ENCODE data around the gene NPR2. TPM values are rescaled to one million over a fixed set of nuclear protein-coding genes. Genes with fewer than 3 reads are reported as not detected.

The NPR2 gene
- total RNA-seq, 1 experiment from 2014 or later, result 18.8 TPM

DNA sequence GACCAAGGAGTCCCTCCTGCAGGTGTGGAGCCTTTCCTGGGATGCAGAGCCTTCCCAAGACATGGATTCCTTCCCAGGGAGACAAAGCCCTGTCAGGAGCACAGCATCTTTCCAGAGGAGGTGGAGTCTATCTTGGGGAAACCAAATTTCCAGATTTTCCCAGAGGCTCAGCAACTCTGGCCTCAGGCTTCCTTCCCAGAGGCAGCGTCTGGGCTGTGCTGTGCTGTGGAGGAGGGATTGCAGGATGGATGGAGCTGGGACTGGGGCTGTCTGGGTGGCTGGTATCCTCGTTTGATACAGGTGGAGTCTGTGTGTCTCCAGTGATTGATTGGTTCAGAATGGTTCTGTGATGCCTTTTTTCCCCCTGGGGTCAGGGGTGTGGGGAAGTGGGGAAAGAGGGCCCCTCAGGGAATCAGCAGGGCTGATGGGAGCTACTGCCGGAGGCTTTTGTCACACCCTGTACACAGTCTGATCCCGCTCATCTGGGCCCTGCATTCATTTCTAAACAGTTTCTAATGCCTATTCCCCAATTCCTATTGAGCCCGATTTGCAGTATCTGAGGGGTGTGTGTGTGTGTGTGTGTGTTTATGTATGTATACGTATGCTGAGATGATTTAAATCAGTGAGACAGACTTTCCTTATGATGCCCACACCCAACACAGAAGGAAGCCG is 62.8 kb downstream of the NPR2 start (continued):
- no peak for TF ChIP-seq YY1 (IDR thresholded peaks at IDR 0.05; ENCODE audit: extremely low read depth, insufficient replicate concordance, low read depth, low read length)
- TF ChIP-seq ZFX (IDR thresholded peaks at IDR 0.05), result no peak
- TF ChIP-seq, protein P1, sequence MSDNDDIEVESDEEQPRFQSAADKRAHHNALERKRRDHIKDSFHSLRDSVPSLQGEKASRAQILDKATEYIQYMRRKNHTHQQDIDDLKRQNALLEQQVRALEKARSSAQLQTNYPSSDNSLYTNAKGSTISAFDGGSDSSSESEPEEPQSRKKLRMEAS (IDR thresholded peaks at IDR 0.05), result no peak
- TF ChIP-seq EZH2phosphoT487 (IDR thresholded peaks at IDR 0.05; ENCODE audit: borderline replicate concordance), result no peak
- no peak for TF ChIP-seq RAD21 (IDR thresholded peaks at IDR 0.05; ENCODE audit: low read depth)
- no peak for TF ChIP-seq CBX3 (IDR thresholded peaks at IDR 0.05; ENCODE audit: low read depth)

DNA sequence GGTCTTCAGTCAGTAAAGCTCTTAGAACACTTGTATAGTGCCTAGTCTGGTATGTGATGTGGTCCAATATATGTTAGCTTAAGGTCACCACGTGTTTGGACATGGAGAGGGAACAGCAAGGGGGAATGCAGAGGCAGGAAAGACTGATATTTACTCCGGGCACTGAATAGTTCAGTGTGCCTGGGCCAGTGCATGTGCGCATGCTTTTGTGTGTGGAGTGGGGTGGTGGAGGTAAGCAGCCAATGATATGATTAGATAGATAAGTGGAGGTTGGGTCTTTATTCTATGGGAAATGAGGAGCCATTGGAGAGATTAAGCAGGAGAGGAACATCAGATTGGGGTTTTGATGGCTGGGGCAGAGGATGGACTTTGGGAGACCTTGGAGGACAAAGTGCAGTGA is 64.8 kb downstream of the NPR2 start:
- ChIA-PET POLR2A (no interaction called here), CTCF (interaction anchor here (1.6 kb wide), 1 partner anchor 26 kb away, joined by 5 read pairs; no protein-coding TSS in a partner anchor), RAD21 (ENCODE audit: low non-redundant PET in 1 of 2, low total read pairs in 2 of 2, uncharacterized antibody in 2 of 2, unreplicated experiment in 2 of 2) (no interaction called here)
- intact Hi-C loops (cut with micrococcal nuclease), result no loop called here
- no peak overlapping the region for H3K9ac ChIP-seq (ENCODE audit: low read length)
- H3K36me3 ChIP-seq (ENCODE audit: control insufficient read depth in 1 of 2, insufficient read depth in 2 of 2, low read length in 2 of 2), result no peaks in the 10 kb centered on the region
- peaks cover 3% of the 10 kb centered on the region; the same call in 1 of the 2 replicates for H3K27me3 ChIP-seq (ENCODE audit: insufficient read depth, low read length)
- H3K4me2 ChIP-seq (ENCODE audit: low read length), result no peak overlapping the region
- H3K27ac ChIP-seq (ENCODE audit: low read depth, low read length), result no peak overlapping the region
- ATAC-seq, result no peak
- H3K4me1 ChIP-seq (ENCODE audit: control insufficient read depth in 1 of 2, insufficient read depth in 2 of 2, low read length in 2 of 2), result no peaks in the 10 kb centered on the region
- H3K9me3 ChIP-seq (ENCODE audit: control insufficient read depth in 1 of 2, insufficient read depth in 1 of 2, low read depth in 1 of 2, low read length in 2 of 2), result no peaks in the 10 kb centered on the region
- no peak overlapping the region for H2AFZ ChIP-seq (ENCODE audit: low read depth, low read length, poor library complexity, severe bottlenecking)
- TF ChIP-seq POLR2A (IDR thresholded peaks at IDR 0.05; ENCODE audit: borderline replicate concordance, extremely low read depth, insufficient read depth, insufficient read length) (no peak), TCF7L2 (IDR thresholded peaks at IDR 0.05; ENCODE audit: borderline replicate concordance, extremely low read depth, insufficient read depth, insufficient read length) (no peak), SIN3A (IDR thresholded peaks at IDR 0.05; ENCODE audit: low read depth) (no peak), RAD21 (IDR thresholded peaks at IDR 0.05; ENCODE audit: low read depth) (no peak), REST (IDR thresholded peaks at IDR 0.05; ENCODE audit: low read depth) (no peak), CBX3 (IDR thresholded peaks at IDR 0.05; ENCODE audit: low read depth) (no peak), FOSL1 (IDR thresholded peaks at IDR 0.05; ENCODE audit: low read depth) (no peak), EGR1 (IDR thresholded peaks at IDR 0.05; ENCODE audit: low read depth) (no peak), JUND (IDR thresholded peaks at IDR 0.05) (no peak)
- TF ChIP-seq, protein P1 (IDR thresholded peaks at IDR 0.05), result no peak
- BruUV-seq (replicated peaks), result no TSS peak
- H3K4me3 ChIP-seq (replicated peaks in 1 of 2; ENCODE audit: low read depth in 1 of 2, low read length in 2 of 2), result no peak overlapping the region
- H3K79me2 ChIP-seq (ENCODE audit: insufficient read depth, low read length), result no peaks in the 10 kb centered on the region
- H4K20me1 ChIP-seq (ENCODE audit: insufficient read depth), result no peaks in the 10 kb centered on the region
- no peak for DNase-seq (ENCODE audit: low read depth, low spot score)
- no peaks in the 10 kb centered on the region for H3K9me2 ChIP-seq (ENCODE audit: insufficient read depth)
